IMR-90 (cell line): ENCODE measurements around the gene ZMAT5. TPM values are rescaled to one million over a fixed set of nuclear protein-coding genes. Genes with fewer than 3 reads are reported as not detected.

Experiments used
- ATAC-seq: fragments of 200-7000 bp; cut with Tn5 transposase; 2 replicates; pipeline ENCODE4 v1.9.1; 2020; ENCODE audit warnings: low read depth, mild to moderate bottlenecking, moderate library complexity
- BruUV-seq: library from RNA; stranded (reverse); fragments of 400-500 nt; replicated peaks from 2 replicates; lab custom pipeline; 2021; lab: Mats Ljungman, UMichigan
- CTCF ChIA-PET: fragments of 300-600 bp; formaldehyde crosslinking; extraction: SDS; loops from one replicate; lab custom pipeline; 2021; ENCODE audit warnings: antibody characterized with exemption; lab: Yijun Ruan, JAX
- POLR2A ChIA-PET: fragments of 300-600 bp; sonication (Branson Sonifier 250); formaldehyde crosslinking; loops from one replicate; lab custom pipeline; 2022; ENCODE audit warnings: antibody characterized with exemption; ENCODE audit not compliant: unreplicated experiment; lab: Charles Lee
- DNase-seq: peaks from one replicate; pipeline ENCODE4 v3.0.0; 2013
- H2AFZ ChIP-seq: replicated peaks from 2 replicates; pipeline ENCODE3; 2013; ENCODE audit warnings: low read length, mild to moderate bottlenecking; ENCODE audit not compliant: poor library complexity
- H2AK5ac ChIP-seq: 2 replicates; pipeline ENCODE4 v1.6.1; 2013; ENCODE audit warnings: low read depth, low read length, inconsistent platforms
- H2AK9ac ChIP-seq: replicated peaks from 2 replicates; pipeline ENCODE3; 2013; ENCODE audit warnings: mild to moderate bottlenecking, low read depth, low read length, moderate library complexity; ENCODE audit not compliant: poor library complexity
- H2BK120ac ChIP-seq: 2 replicates; pipeline ENCODE4 v1.6.1; 2013; ENCODE audit warnings: low read depth, low read length, inconsistent platforms
- H2BK15ac ChIP-seq: 3 replicates; pipeline ENCODE4 v1.6.1; 2013; ENCODE audit warnings: low read depth, low read length, inconsistent platforms
- H2BK20ac ChIP-seq: 2 replicates; pipeline ENCODE4 v1.6.1; 2013; ENCODE audit warnings: low read depth, mild to moderate bottlenecking, inconsistent platforms, low read length, moderate library complexity
- H2BK5ac ChIP-seq: 2 replicates; pipeline ENCODE4 v1.6.1; 2013; ENCODE audit warnings: mild to moderate bottlenecking, low read depth, low read length, inconsistent platforms; ENCODE audit not compliant: poor library complexity, severe bottlenecking
- H3K14ac ChIP-seq: replicated peaks from 2 replicates; pipeline ENCODE4 v1.6.1; 2013; ENCODE audit warnings: low read depth, low read length, inconsistent platforms
- H3K18ac ChIP-seq: 2 replicates; pipeline ENCODE4 v1.6.1; 2013; ENCODE audit warnings: low read depth, low read length, control low read depth
- H3K23ac ChIP-seq: 2 replicates; pipeline ENCODE4 v1.6.1; 2013; ENCODE audit warnings: low read depth, low read length, inconsistent platforms
- H3K27ac ChIP-seq: 2 replicates; pipeline ENCODE4 v1.5.1; 2013; ENCODE audit warnings: mild to moderate bottlenecking, control low read depth, low read length; ENCODE audit not compliant: insufficient read depth
- H3K27me3 ChIP-seq: 2 replicates; pipeline ENCODE4 v1.6.1; 2013; ENCODE audit warnings: low read length; ENCODE audit not compliant: control insufficient read depth, insufficient read depth
- H3K36me3 ChIP-seq: 2 replicates; pipeline ENCODE4 v1.6.1; 2013; ENCODE audit warnings: low read length, mixed read lengths; ENCODE audit not compliant: control insufficient read depth, insufficient read depth
- H3K4ac ChIP-seq: 2 replicates; pipeline ENCODE4 v1.6.1; 2013; ENCODE audit warnings: low read depth, low read length, inconsistent platforms
- H3K4me1 ChIP-seq: 2 replicates; pipeline ENCODE4 v1.6.1; 2013; ENCODE audit warnings: low read length, mixed read lengths; ENCODE audit not compliant: control insufficient read depth, insufficient read depth
- H3K4me2 ChIP-seq: 2 replicates; pipeline ENCODE4 v1.6.1; 2013; ENCODE audit warnings: low read depth, mild to moderate bottlenecking, control low read depth, low read length, moderate library complexity
- H3K4me3 ChIP-seq: 2 replicates; pipeline ENCODE4 v1.5.1; 2013; ENCODE audit warnings: low read depth, mild to moderate bottlenecking, control low read depth, low read length, moderate library complexity; ENCODE audit not compliant: insufficient read depth
- H3K56ac ChIP-seq: 2 replicates; pipeline ENCODE4 v1.6.1; 2013; ENCODE audit warnings: low read length, inconsistent platforms; ENCODE audit not compliant: insufficient read depth; ENCODE audit errors: extremely low read depth
- H3K79me1 ChIP-seq, 2 experiments: 2 replicates each; pipeline ENCODE4 v1.6.1; 2013; ENCODE audit warnings: low read length in 2 of 2, inconsistent platforms in 1 of 2, low read depth in 1 of 2
- H3K9ac ChIP-seq: 2 replicates; pipeline ENCODE4 v1.6.1; 2013; ENCODE audit warnings: low read depth, low read length, control low read depth
- H3K9me1 ChIP-seq: 2 replicates; pipeline ENCODE4 v1.6.1; 2013; ENCODE audit warnings: low read length, inconsistent platforms; ENCODE audit not compliant: insufficient read depth
- H3K9me3 ChIP-seq: 2 replicates; pipeline ENCODE4 v1.6.1; 2013; ENCODE audit warnings: low read length; ENCODE audit not compliant: control insufficient read depth, insufficient read depth
- H4K20me1 ChIP-seq: 2 replicates; pipeline ENCODE4 v1.6.1; 2013; ENCODE audit warnings: low read length, inconsistent platforms; ENCODE audit not compliant: insufficient read depth
- H4K5ac ChIP-seq: 2 replicates; pipeline ENCODE4 v1.6.1; 2013; ENCODE audit warnings: mild to moderate bottlenecking, low read depth, low read length, control low read depth
- H4K8ac ChIP-seq, 2 experiments: 2 replicates each; pipeline ENCODE4 v1.6.1; 2013; ENCODE audit warnings: low read depth in 2 of 2, low read length in 2 of 2, control low read depth in 1 of 2, inconsistent platforms in 1 of 2
- H4K91ac ChIP-seq: 2 replicates; pipeline ENCODE4 v1.6.1; 2013; ENCODE audit warnings: low read depth, low read length, inconsistent platforms; ENCODE audit not compliant: insufficient read depth
- BHLHE40 ChIP-seq: fragments of 150-350 bp; IDR thresholded peaks from 2 replicates; pipeline ENCODE4 v1.6.1; 2016; ENCODE audit warnings: mild to moderate bottlenecking, low read depth, low read length
- CEBPB ChIP-seq: IDR thresholded peaks from 2 replicates; pipeline ENCODE4 v1.6.1; 2012; ENCODE audit warnings: low read depth, low read length, improper control_type of control experiment
- CHD1 ChIP-seq: IDR thresholded peaks from 2 replicates; pipeline ENCODE4 v1.6.1; 2012; ENCODE audit warnings: low read depth, low read length, improper control_type of control experiment
- CTCF ChIP-seq: conservative IDR thresholded peaks from 2 replicates; pipeline ENCODE4 v1.5.1; 2012; ENCODE audit warnings: mild to moderate bottlenecking, low read depth, low read length, improper control_type of control experiment
- ELK1 ChIP-seq: fragments of 150-350 bp; IDR thresholded peaks from 2 replicates; pipeline ENCODE4 v1.6.1; 2016; ENCODE audit warnings: low read depth, mild to moderate bottlenecking, low read length, moderate library complexity, borderline replicate concordance
- FOS ChIP-seq: fragments of 150-350 bp; IDR thresholded peaks from 2 replicates; pipeline ENCODE4 v1.6.1; 2016; ENCODE audit warnings: low read depth, low read length
- MAFK ChIP-seq: IDR thresholded peaks from 2 replicates; pipeline ENCODE4 v1.6.1; 2012; ENCODE audit warnings: low read depth, low read length, improper control_type of control experiment
- MAZ ChIP-seq: IDR thresholded peaks from 2 replicates; pipeline ENCODE4 v1.6.1; 2012; ENCODE audit warnings: low read depth, mild to moderate bottlenecking, low read length, improper control_type of control experiment, moderate library complexity, borderline replicate concordance
- MXI1 ChIP-seq: IDR thresholded peaks from 2 replicates; pipeline ENCODE4 v1.6.1; 2012; ENCODE audit warnings: low read depth, mild to moderate bottlenecking, low read length, moderate library complexity, borderline replicate concordance
- NFE2L2 ChIP-seq: fragments of 150-350 bp; IDR thresholded peaks from 2 replicates; pipeline ENCODE4 v1.6.1; 2016; ENCODE audit warnings: low read depth, mild to moderate bottlenecking, low read length
- POLR2A ChIP-seq: IDR thresholded peaks from 2 replicates; pipeline ENCODE4 v1.6.1; 2012; ENCODE audit warnings: mild to moderate bottlenecking, low read depth, low read length
- RAD21 ChIP-seq: IDR thresholded peaks from 2 replicates; pipeline ENCODE4 v1.6.1; 2012; ENCODE audit warnings: low read length, improper control_type of control experiment
- RCOR1 ChIP-seq: IDR thresholded peaks from 2 replicates; pipeline ENCODE4 v1.6.1; 2012; ENCODE audit warnings: mild to moderate bottlenecking, low read length, improper control_type of control experiment; ENCODE audit not compliant: insufficient replicate concordance
- RFX5 ChIP-seq: IDR thresholded peaks from 2 replicates; pipeline ENCODE4 v1.8.0; 2012; ENCODE audit warnings: low read depth, mild to moderate bottlenecking, low read length, moderate library complexity
- SMC3 ChIP-seq: fragments of 150-350 bp; IDR thresholded peaks from 2 replicates; pipeline ENCODE4 v1.6.1; 2016; ENCODE audit warnings: low read depth, mild to moderate bottlenecking, antibody characterized with exemption, low read length, moderate library complexity
- USF2 ChIP-seq: fragments of 150-350 bp; IDR thresholded peaks from 2 replicates; pipeline ENCODE4 v1.6.1; 2017; ENCODE audit warnings: mild to moderate bottlenecking, antibody characterized with exemption, low read length, low read depth
- WGBS, 2 experiments: methylation state at CpG; one replicate each; pipeline versions ENCODE4 v1.1.5 to v1.1.7; 2013; ENCODE audit warnings: missing lambda C conversion rate in 2 of 2; ENCODE audit not compliant: insufficient read length in 1 of 2; ENCODE audit errors: extremely low coverage in 2 of 2; 5-methylcytosine and 5-hydroxymethylcytosine counted together
- dilution Hi-C: fragments of 300-500 bp; cut with HindIII; formaldehyde crosslinking; loops from one replicate; pipeline ENCODE4 v1.14.3; 2018; ENCODE audit warnings: low sequenced_read_pairs; ENCODE audit not compliant: unreplicated experiment
- in situ Hi-C: fragments of 300-500 bp; cut with MboI; formaldehyde crosslinking; loops from 3 replicates; pipeline ENCODE4 v1.14.3; 2019; ENCODE audit warnings: low sequenced_read_pairs, inconsistent platforms, mixed read lengths
- intact Hi-C: fragments of 100-400 bp; cut with micrococcal nuclease; formaldehyde crosslinking; loops from 2 replicates; pipeline ENCODE4 v1.10.0; 2022
- polyA plus RNA-seq, 3 experiments: library from polyadenylated mRNA; depleted of rRNA; stranded (reverse); fragments of >200 nt; gene quantifications; 2 replicates each; pipeline ENCODE4 v1.2.3, GENCODE V29; 2012; ENCODE audit warnings: low replicate concordance in 1 of 3
- total RNA-seq: library from RNA; depleted of rRNA; stranded (reverse); fragments of >200 nt; gene quantifications from 2 replicates; pipeline ENCODE4 v1.2.3, GENCODE V29; 2012

Gene ZMAT5
- total and polyA plus RNA-seq, 2 of the 4 experiments (the other 2 are of a cell fraction): 21.7 to 31.8 TPM

- H3K27ac ChIP-seq: no peak overlapping the region
- H3K18ac ChIP-seq: no peak overlapping the region
- ATAC-seq: no peak
- WGBS, 2 experiments: 52% methylated on average over 9 of the region's 19 CpGs; no CpG with 5 or more reads in 1 of the 2 experiments
- no peak overlapping the region for H2BK20ac ChIP-seq
- H3K4me2 ChIP-seq: no peak overlapping the region
- POLR2A ChIA-PET: no interaction called here
- no peak overlapping the region for H2BK5ac ChIP-seq
- in situ Hi-C loops: no loop called here
- no peak overlapping the region for H3K14ac ChIP-seq
- no peak overlapping the region for H3K4me3 ChIP-seq
- no peak overlapping the region for H2BK15ac ChIP-seq
- H4K20me1 ChIP-seq: peaks cover 10% of the 10 kb centered on the region
- intact Hi-C loops: loop anchor here (5.0 kb wide), 1 partner anchor 387 kb away; no protein-coding TSS in a partner anchor
- H3K4me1 ChIP-seq: peaks cover 14% of the 10 kb centered on the region
- H2AK5ac ChIP-seq: no peak overlapping the region
- dilution Hi-C loops: no loop called here
- peak overlapping the region; percentile 44 for H2AFZ ChIP-seq
- H4K8ac ChIP-seq: no peak overlapping the region
- H3K27me3 ChIP-seq: peaks cover 2% of the 10 kb centered on the region; the same call in 1 of the 2 replicates
- H3K56ac ChIP-seq: no peak overlapping the region
- 0 out of 2 replicates have a peak, but pooled peaks cover 2% of the 10 kb centered on the region for H3K9me1 ChIP-seq
- peak; percentile 31 for DNase-seq
- no peak overlapping the region for H2BK120ac ChIP-seq
- H3K79me1 ChIP-seq: no peaks in the 10 kb centered on the region
- no peak overlapping the region for H3K4ac ChIP-seq
- H4K91ac ChIP-seq: no peak overlapping the region
- peak overlapping the region; percentile 1 for H2AK9ac ChIP-seq
- no peak overlapping the region for H3K9ac ChIP-seq
- H4K5ac ChIP-seq: no peak overlapping the region
- TF ChIP-seq FOS: no peak
- no peak for TF ChIP-seq USF2
- TF ChIP-seq POLR2A: no peak
- TF ChIP-seq MXI1: no peak
- TF ChIP-seq RFX5: no peak
- TF ChIP-seq RCOR1: no peak
- TF ChIP-seq MAZ: no peak
- no peak for TF ChIP-seq CEBPB
- TF ChIP-seq SMC3: no peak
- TF ChIP-seq CTCF: no peak
- no peak for TF ChIP-seq MAFK
- no peak for TF ChIP-seq NFE2L2
- TF ChIP-seq RAD21: no peak
- TF ChIP-seq CHD1: no peak
- TF ChIP-seq BHLHE40: no peak
- TF ChIP-seq ELK1: no peak
- H3K9me3 ChIP-seq: no peaks in the 10 kb centered on the region
- H3K23ac ChIP-seq: no peak overlapping the region
- no TSS peak for BruUV-seq
- H3K36me3 ChIP-seq: peaks cover 13% of the 10 kb centered on the region
- CTCF ChIA-PET: no interaction called here
Observed at GRCh38 chr22:29700206-29700899, 66.5 kb downstream of the ZMAT5 start.
